CD4-positive, alpha-beta T cell (primary cell): ENCODE data around the gene KPNB1. TPM values are rescaled to one million over a fixed set of nuclear protein-coding genes. Genes with fewer than 3 reads are reported as not detected.

ENCODE experiments used
- ATAC-seq: fragments of 200-7000 bp; cut with Tn5 transposase; one replicate; pipeline ENCODE4 v1.10.0; 2022; ENCODE audit warnings: mild to moderate bottlenecking; ENCODE audit not compliant: poor library complexity
- CTCF ChIA-PET: fragments of 350-600 bp; sonication (Branson Sonifier 250); formaldehyde crosslinking; loops from one replicate; lab custom pipeline; 2021; ENCODE audit warnings: antibody characterized with exemption, inconsistent platforms; lab: Charles Lee
- POLR2A ChIA-PET: fragments of 350-600 bp; sonication (Branson Sonifier 250); formaldehyde crosslinking; loops from one replicate; lab custom pipeline; 2021; ENCODE audit warnings: antibody characterized with exemption, inconsistent platforms; lab: Charles Lee
- DNase-seq, 14 experiments: peaks; one replicate each; pipeline ENCODE4 v3.0.0-alpha.2; 2013 to 2020; ENCODE audit warnings: mixed read lengths in 2 of 14
- H3K27ac ChIP-seq, 2 donors: one replicate each; pipeline versions ENCODE4 v1.5.1 to v1.7.0; 2013; ENCODE audit warnings: low read length in 2 of 2, low read depth in 1 of 2, mild to moderate bottlenecking in 1 of 2
- H3K27me3 ChIP-seq, 2 experiments: 1 replicate in 1 of 2; 2 replicates in 1 of 2; pipeline versions ENCODE4 v1.6.1 to v1.7.0; 2013; ENCODE audit warnings: low read length in 2 of 2, control low read depth in 1 of 2, mild to moderate bottlenecking in 1 of 2, moderate library complexity in 1 of 2; ENCODE audit not compliant: insufficient read depth in 2 of 2, control insufficient read depth in 1 of 2
- H3K36me3 ChIP-seq: one replicate; pipeline ENCODE4 v1.6.1; 2013; ENCODE audit warnings: low read length, control low read depth; ENCODE audit not compliant: insufficient read depth
- H3K4me1 ChIP-seq: one replicate; pipeline ENCODE4 v1.6.1; 2013; ENCODE audit warnings: low read length, control low read depth; ENCODE audit not compliant: insufficient read depth
- H3K4me3 ChIP-seq: one replicate; pipeline ENCODE4 v1.5.1; 2013; ENCODE audit warnings: mild to moderate bottlenecking, low read length, moderate library complexity
- H3K9me3 ChIP-seq, 2 experiments: 1 replicate in 1 of 2; 2 replicates in 1 of 2; pipeline versions ENCODE4 v1.6.1 to v1.7.0; 2013; ENCODE audit warnings: low read length in 2 of 2, mild to moderate bottlenecking in 2 of 2, control low read depth in 1 of 2, moderate library complexity in 1 of 2; ENCODE audit not compliant: control insufficient read depth in 1 of 2, insufficient read depth in 1 of 2
- H3K27ac Mint-ChIP-seq: one replicate; pipeline ENCODE4 v1.8.0; 2020; ENCODE audit warnings: mixed read lengths
- H3K27me3 Mint-ChIP-seq: one replicate; pipeline ENCODE4 v1.8.0; 2021; ENCODE audit warnings: mixed read lengths
- H3K36me3 Mint-ChIP-seq: one replicate; pipeline ENCODE4 v1.8.0; 2021; ENCODE audit warnings: low read depth, mixed read lengths
- H3K4me1 Mint-ChIP-seq: one replicate; pipeline ENCODE4 v1.8.0; 2021; ENCODE audit warnings: low read depth, mixed read lengths
- H3K4me3 Mint-ChIP-seq: one replicate; pipeline ENCODE4 v1.8.0; 2020; ENCODE audit warnings: mild to moderate bottlenecking, mixed read lengths
- H3K9me3 Mint-ChIP-seq: one replicate; pipeline ENCODE4 v1.8.0; 2020; ENCODE audit warnings: mixed read lengths
- CTCF ChIP-seq: fragments of 200-600 bp; IDR thresholded peaks from one replicate; pipeline ENCODE4 v1.8.0; 2022; ENCODE audit warnings: antibody characterized with exemption, mild to moderate bottlenecking
- intact Hi-C, 2 experiments: fragments of 100-400 bp; cut with DNase I in 1 of 2; cut with micrococcal nuclease in 1 of 2; formaldehyde crosslinking; loops; one replicate each; pipeline versions ENCODE4 v1.15.1 to v1.9.0; 2023 to 2025; cut with DNase I, micrococcal nuclease
- total RNA-seq, 174 experiments: library from RNA in 2 of 174; stranded (reverse) in 2 of 174; gene quantifications; one replicate each; pipeline ENCODE4 v1.2.3 and lab custom pipeline; 2021 to 2026

KPNB1 gene
- total RNA-seq, 2 experiments from 2014 or later: 145 to 151 TPM

DNA sequence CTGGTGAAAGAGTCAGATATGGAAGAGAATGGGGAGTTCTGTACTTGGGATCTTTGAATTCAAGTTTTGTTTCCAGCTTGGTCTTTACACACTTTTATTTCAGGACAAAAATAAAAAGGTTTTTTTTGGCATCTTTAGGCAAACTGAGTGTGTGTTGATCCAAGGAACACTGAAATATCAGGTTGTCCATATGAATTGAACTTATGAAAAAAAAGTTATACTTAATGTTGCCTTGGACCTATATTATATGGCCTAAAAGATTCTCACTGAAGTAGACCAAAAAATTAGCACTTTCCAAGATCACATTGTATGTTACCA, 14.9 kb downstream of the KPNB1 start:
- POLR2A ChIA-PET: interaction anchor here (1.1 to 4.8 kb wide), 2 partner anchors 15 to 54 kb away, joined by 5 to 62 read pairs; partner anchors contain the start of gene KPNB1
- no peak for ATAC-seq
- Mint-ChIP-seq H3K27ac (peak overlapping the region; percentile 57), H3K9me3 (no peaks in the 10 kb centered on the region), H3K36me3 (peaks cover 92% of the 10 kb centered on the region), H3K27me3 (no peaks in the 10 kb centered on the region), H3K4me3 (no peak overlapping the region), H3K4me1 (peaks cover 22% of the 10 kb centered on the region)
- TF ChIP-seq CTCF: peak; percentile 29
- CTCF ChIA-PET: interaction anchor here (0.6 to 2.9 kb wide), 10 partner anchors 8 to 126 kb away, joined by 3 to 12 read pairs (median 5); no protein-coding TSS in a partner anchor
- Histone ChIP-seq H3K27me3 (no peaks in the 10 kb centered on the region), H3K4me3 (no peak overlapping the region), H3K4me1 (peaks cover 15% of the 10 kb centered on the region), H3K36me3 (peaks cover 82% of the 10 kb centered on the region), H3K9me3 (no peaks in the 10 kb centered on the region), H3K27ac (no peak overlapping the region)
- no peak for DNase-seq
- intact Hi-C loops: loop anchor here (1.0 kb wide), 4 partner anchors 53 to 139 kb away; no protein-coding TSS in a partner anchor

GRCh38 chr17:47665655-47666054, 15.9 kb downstream of the KPNB1 start:
- Histone ChIP-seq H3K27ac (no peak overlapping the region), H3K27me3 (no peaks in the 10 kb centered on the region), H3K4me3 (no peak overlapping the region), H3K9me3 (no peaks in the 10 kb centered on the region), H3K36me3 (peaks cover 92% of the 10 kb centered on the region), H3K4me1 (peaks cover 18% of the 10 kb centered on the region)
- no peaks in the 10 kb centered on the region for H3K9me3 Mint-ChIP-seq
- intact Hi-C loops: no loop called here
- no peak for DNase-seq
- CTCF ChIA-PET: interaction anchor here (1.1 to 2.5 kb wide), 3 partner anchors 9 to 137 kb away, joined by 3 to 5 read pairs (median 4); no protein-coding TSS in a partner anchor
- H3K27me3 Mint-ChIP-seq: no peaks in the 10 kb centered on the region
- peaks cover 94% of the 10 kb centered on the region for H3K36me3 Mint-ChIP-seq
- ATAC-seq: no peak
- POLR2A ChIA-PET: interaction anchor here (4.8 kb wide), 1 partner anchor 16 kb away, joined by 62 read pairs; the partner anchor contains the start of gene KPNB1
- no peak overlapping the region for H3K27ac Mint-ChIP-seq
- peaks cover 20% of the 10 kb centered on the region for H3K4me1 Mint-ChIP-seq
- TF ChIP-seq CTCF: no peak
- no peak overlapping the region for H3K4me3 Mint-ChIP-seq

DNA sequence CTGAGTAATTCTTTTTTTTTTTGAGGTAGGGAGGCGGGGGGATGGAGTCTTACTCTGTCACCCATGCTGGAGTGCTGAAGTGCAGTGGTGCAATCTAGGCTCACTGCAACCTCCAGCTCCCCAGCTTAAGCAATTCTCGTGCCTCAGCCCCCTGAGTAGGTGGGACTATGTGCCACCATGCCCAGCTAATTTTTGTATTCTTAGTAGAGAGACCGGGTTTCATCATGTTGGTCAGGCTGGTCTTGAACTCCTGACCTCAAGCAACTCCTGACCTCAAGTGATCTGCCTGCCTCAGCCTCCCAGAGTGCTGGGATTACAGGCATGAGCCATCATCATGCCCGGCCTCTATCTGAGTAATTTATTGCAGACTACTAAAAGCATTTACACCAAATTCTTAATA, 19.4 kb downstream of the KPNB1 start:
- H3K9me3 ChIP-seq: no peaks in the 10 kb centered on the region
- H3K27ac ChIP-seq: no peak overlapping the region
- no peak for DNase-seq
- Mint-ChIP-seq H3K9me3 (no peaks in the 10 kb centered on the region), H3K36me3 (peaks cover 93% of the 10 kb centered on the region), H3K27ac (no peak overlapping the region), H3K4me3 (no peak overlapping the region), H3K4me1 (peaks cover 22% of the 10 kb centered on the region), H3K27me3 (no peaks in the 10 kb centered on the region)
- H3K4me1 ChIP-seq: peaks cover 9% of the 10 kb centered on the region
- intact Hi-C loops: no loop called here
- POLR2A ChIA-PET: interaction anchor here (0.8 kb wide), 1 partner anchor 19 kb away, joined by 4 read pairs; no protein-coding TSS in a partner anchor
- CTCF ChIA-PET: interaction anchor here (1.4 kb wide), 1 partner anchor 9 kb away, joined by 4 read pairs; no protein-coding TSS in a partner anchor
- H3K27me3 ChIP-seq: no peaks in the 10 kb centered on the region
- H3K36me3 ChIP-seq: peaks cover 93% of the 10 kb centered on the region
- TF ChIP-seq CTCF: no peak
- H3K4me3 ChIP-seq: no peak overlapping the region
- ATAC-seq: no peak
